Superior temporal gyrus (tissue), 1 donor: ENCODE data around the gene NCEH1.
"Not testable (repeated sequence)": the region's sequence is repeated elsewhere in the genome, so short reads cannot be mapped to it uniquely, and the experiment has no call there.

ENCODE experiments used
- DNase-seq: peaks from one replicate; pipeline ENCODE4 v3.0.0-alpha.2; 2016; ENCODE audit errors: extremely low spot score

Gene NCEH1

GRCh38 chr3:172676196-172676922, 34.5 kb downstream of the NCEH1 start:
- DNase-seq: no peak

GRCh38 chr3:172675441-172676193, 35.2 kb downstream of the NCEH1 start:
- DNase-seq: peak; percentile 76

- DNase-seq: no peak
Measured at GRCh38 chr3:172673210-172673679, 37.6 kb downstream of the NCEH1 start.

- no peak for DNase-seq
Measured at GRCh38 chr3:172669021-172669420, 41.8 kb downstream of the NCEH1 start.

- DNase-seq: peak; percentile 94
Measured at GRCh38 chr3:172666873-172667694, 43.8 kb downstream of the NCEH1 start.

- no peak for DNase-seq
Measured at GRCh38 chr3:172666181-172666872, 44.5 kb downstream of the NCEH1 start.

GRCh38 chr3:172665510-172665909, 45.4 kb downstream of the NCEH1 start:
- DNase-seq: not testable (repeated sequence)

GRCh38 chr3:172660421-172660820, 50.4 kb downstream of the NCEH1 start:
- DNase-seq: not testable (repeated sequence)

GRCh38 chr3:172659246-172660002, 51.4 kb downstream of the NCEH1 start:
- DNase-seq: no peak

GRCh38 chr3:172658344-172659245, 52.3 kb downstream of the NCEH1 start:
- no peak for DNase-seq

GRCh38 chr3:172656602-172657001, 54.3 kb downstream of the NCEH1 start:
- DNase-seq: no peak

- DNase-seq: no peak
Measured at GRCh38 chr3:172655388-172655787, 55.5 kb downstream of the NCEH1 start.

GRCh38 chr3:172654470-172654869, 56.4 kb downstream of the NCEH1 start:
- no peak for DNase-seq

GRCh38 chr3:172653004-172653572, 57.8 kb downstream of the NCEH1 start:
- DNase-seq: no peak

GRCh38 chr3:172651936-172652625, 58.8 kb downstream of the NCEH1 start:
- no peak for DNase-seq

- no peak for DNase-seq
Measured at GRCh38 chr3:172649987-172650386, 60.9 kb downstream of the NCEH1 start.

- no peak for DNase-seq
Measured at GRCh38 chr3:172648747-172649146, 62.1 kb downstream of the NCEH1 start.

GRCh38 chr3:172647823-172648222, 63.0 kb downstream of the NCEH1 start:
- DNase-seq: no peak

- no peak for DNase-seq
Measured at GRCh38 chr3:172647080-172647479, 63.8 kb downstream of the NCEH1 start.
